ENCODE measurements around the gene MAPK8IP1.

The MAPK8IP1 gene

GRCh38 chr11:45928535-45929215 lies 43.2 kb downstream of the MAPK8IP1 start:
- no peak for DNase-seq

- DNase-seq = no peak
Observed at GRCh38 chr11:45929486-45930030, 44.1 kb downstream of the MAPK8IP1 start.

DNA sequence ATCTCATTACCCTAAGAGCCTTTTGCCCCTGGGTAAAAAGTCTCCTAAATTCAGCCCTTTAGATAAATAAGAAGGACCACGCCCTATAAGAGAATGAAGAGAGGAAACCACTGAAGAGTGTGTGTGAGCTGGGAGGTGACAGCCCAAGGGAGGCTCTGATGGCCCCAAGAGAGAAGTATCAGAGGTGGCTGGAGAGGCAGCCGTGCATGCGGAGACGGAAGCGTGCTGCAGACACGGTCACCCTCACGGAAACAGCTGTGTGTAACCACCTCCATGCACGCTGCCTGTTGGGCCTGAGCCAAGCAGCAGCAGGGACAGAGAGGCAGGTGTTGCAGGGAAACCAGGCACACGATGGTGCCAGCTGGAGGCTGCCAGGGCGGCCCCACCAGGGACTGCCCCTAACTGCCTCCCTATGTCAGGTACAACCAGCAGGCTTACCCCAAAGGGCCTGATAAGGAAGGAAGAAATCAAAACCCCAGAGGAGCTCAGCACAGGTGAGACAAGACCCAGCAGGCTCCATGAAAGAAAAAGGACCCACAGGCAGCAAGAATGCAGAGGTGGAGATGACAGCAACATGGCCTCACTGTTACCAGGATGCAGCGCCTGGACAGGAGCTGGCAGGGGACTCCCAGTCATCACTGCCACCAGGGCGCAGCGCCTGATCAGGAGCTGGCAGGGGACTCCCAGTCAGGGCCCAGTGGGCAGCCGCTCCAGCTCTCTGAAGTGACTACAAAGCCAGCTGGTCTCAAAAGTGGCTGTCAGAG lies 44.8 kb downstream of the MAPK8IP1 start:
- DNase-seq = peak; percentile 75

DNA sequence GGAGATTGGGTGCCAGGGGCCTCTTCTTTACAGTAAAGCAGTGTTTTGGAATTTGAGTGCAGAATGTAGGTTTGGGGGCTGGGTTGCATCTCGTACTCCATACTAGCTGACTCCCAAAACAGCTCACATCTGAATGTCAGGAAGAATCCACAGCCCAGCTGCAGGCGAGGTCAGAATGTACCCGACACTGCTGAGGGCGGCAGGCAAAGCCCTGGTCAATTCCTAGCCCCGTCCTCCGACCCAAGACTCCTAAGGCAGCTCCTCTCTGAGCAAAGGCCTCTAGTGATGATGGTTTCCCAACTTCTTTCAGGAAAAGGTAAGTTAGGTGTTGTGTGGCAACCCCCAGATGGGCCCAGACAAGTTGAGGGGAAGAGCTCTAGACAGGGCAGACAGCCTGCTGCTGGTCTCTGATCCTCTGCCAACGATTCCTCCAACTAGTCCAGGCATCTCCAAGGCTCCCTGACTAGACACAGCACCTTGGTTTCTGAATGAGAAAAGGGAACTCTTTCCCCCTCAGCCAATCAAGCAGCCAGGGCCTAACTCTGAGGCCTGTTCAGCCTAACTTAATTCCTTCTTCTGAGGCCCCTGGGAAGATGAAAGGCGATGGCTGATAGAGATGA lies 45.6 kb downstream of the MAPK8IP1 start:
- DNase-seq = no peak

DNA sequence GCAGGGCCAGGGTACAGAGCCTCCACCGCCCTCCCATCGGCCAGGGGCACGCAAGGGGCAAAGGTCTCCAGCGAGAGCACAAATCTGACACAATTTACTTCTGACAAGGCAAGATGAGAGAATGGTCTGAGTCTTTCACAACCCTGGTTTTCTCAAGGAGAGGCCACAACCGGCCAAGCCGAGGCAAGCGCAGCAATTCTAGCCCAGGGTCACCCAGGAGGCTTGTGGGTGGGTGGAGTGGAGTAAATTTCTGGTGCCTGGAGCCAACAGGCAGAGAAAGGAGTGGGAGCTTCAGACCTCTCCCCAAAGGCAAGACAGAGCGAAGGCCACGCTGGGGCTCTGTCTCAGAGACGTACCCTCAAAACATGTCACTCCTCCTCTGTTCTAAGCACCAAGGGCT lies 46.3 kb downstream of the MAPK8IP1 start:
- no peak for DNase-seq

DNA sequence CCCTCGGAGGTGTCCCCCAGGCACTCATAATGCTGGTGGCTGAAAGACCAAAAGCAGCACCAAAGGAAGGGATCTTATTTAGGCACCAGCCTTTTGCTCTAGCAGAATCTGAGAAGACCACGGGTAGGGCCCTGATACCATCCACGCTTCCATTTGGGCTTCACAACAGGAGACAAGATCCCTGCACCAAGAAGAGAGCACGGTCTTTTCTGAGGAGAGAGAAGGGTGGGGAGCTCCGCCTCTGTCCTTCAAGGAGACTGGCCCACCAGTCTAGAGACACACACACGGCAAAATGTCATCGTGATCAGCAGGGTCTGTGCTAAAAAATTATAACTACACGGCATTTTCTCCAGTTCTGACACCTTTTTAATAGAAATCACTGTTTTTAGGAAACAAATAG lies 46.8 kb downstream of the MAPK8IP1 start:
- DNase-seq = no peak

DNA sequence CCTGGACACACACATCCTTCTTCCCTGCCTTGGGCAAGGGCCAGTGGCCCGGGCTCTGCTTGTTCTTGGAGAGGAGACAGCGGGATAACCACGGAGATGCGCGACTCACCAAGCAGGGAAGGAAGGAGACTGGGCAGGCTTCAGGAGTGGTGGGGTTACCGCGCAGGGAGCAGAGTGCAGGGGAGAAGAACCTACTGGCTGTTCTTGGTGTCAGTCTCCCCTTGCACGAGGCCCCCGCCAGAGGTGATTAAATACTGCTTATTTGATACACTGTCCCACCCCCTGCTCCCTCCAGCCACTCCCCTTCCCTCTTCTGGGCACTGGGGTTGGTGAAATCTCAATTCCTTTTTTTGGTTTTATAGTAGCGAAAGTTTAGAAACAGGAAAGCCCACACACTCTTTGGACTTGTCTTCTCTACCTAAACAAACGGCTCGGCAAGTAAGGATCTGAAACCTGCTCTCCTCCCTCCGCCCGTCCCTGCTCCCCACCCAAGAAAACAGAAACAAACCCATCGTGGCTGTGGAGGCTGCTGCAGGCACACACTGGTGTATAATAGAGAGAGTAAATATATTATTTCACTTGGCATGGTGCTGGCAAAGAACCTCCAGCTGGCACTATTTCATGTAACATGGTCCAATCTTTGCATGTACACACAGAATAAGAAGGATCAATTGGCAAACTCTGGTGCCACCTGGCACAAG lies 47.8 kb downstream of the MAPK8IP1 start:
- no peak for DNase-seq

GRCh38 chr11:45933846-45934579 lies 48.6 kb downstream of the MAPK8IP1 start:
- no peak for DNase-seq

GRCh38 chr11:45934580-45935318 lies 49.3 kb downstream of the MAPK8IP1 start:
- no peak for DNase-seq

- DNase-seq = no peak
Observed at GRCh38 chr11:45935349-45936064, 50.1 kb downstream of the MAPK8IP1 start.

DNA sequence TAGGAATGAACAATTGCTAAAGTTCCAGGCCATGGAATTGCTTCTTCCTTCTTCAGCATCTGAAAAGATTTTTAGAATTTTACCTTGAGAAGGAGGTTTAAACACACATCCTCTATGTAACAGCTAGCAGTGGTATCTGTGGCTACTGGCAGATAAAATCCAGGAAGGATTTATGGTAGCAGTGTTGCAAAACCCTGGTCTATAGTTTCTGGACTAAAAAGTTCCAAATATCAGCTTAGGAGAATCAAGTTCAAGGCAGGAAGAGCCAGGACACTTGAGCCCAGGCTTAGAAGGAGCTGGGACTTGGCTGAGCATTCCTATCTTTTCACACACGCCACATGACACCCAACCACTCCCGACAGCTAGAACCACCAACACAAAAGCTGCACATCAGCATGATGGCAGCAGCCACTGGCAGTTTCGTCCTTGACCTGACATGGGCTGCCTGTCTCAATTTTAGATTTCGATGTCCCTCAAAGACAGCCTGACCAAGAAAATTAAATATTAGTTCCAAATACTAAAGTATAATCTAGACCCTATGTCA lies 51.1 kb downstream of the MAPK8IP1 start:
- no peak for DNase-seq

- DNase-seq = no peak
Observed at GRCh38 chr11:45937916-45938315, 52.5 kb downstream of the MAPK8IP1 start.

- DNase-seq = no peak
Observed at GRCh38 chr11:45939836-45940235, 54.4 kb downstream of the MAPK8IP1 start.

DNA sequence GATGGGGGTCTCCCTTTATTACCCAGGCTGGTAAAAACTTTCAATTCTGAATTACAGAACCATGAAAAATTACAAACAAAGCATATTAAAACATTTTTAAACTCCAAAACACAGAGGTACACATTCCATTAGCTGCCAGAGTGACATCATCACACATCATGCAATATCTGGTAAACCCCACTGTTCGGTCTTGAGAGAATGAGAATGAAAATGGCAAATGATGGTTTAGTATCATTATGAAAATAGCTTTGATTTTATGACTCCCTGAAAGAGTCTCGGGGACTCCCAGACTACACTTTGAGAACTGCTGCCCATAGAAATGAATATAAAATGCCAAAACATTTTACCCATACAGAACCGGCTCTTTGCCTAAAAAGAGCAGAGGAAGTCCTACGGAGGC lies 55.8 kb downstream of the MAPK8IP1 start:
- no peak for DNase-seq

DNA sequence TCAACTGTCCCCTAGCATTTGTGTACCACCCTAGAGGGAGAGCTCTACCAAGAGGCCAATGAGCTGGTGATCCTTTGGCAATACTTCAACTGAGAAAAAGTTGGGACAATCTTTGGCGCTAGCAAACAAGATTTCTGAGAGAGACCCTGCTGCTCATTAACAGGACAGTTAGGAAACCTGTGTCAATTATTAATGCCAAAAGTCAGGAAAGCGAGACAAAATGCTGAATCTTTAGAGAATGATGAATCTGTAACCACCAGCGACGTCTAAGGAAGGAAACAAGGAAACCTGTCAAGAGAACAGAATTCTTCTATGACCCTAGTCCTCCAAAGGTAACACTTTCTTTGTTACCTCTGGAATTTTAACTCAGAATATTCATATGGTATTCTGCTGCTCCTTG lies 56.9 kb downstream of the MAPK8IP1 start:
- no peak for DNase-seq

DNA sequence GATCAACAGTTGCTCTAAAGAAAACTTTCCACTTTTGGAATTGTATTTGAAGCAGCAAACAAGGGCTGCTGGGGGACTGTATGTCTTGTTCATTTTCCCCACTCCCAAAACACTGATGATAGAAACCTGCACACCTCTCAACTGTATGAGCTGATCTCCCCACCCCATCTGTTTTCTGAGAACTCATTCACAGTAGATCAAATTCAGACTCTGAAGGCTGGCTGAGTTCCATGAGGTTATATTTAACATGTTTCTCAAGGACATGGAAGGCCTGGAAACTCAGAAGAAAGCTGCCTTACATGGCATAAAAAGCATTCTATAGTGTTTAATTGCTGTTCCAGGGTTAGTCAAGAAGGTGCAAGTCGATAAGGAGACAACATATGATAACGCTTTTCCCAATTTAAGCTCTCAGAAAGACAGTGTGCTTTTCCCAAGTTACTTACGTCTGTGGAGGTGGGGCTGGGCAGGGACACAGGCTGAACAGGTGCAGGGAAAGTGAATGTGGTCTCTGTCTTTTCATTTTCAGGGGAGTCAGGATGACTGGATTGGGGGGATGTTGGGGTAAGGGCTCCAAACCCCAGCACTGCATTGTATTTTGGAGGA lies 60.0 kb downstream of the MAPK8IP1 start:
- no peak for DNase-seq

- DNase-seq = no peak
Observed at GRCh38 chr11:45947885-45948284, 62.4 kb downstream of the MAPK8IP1 start.

DNA sequence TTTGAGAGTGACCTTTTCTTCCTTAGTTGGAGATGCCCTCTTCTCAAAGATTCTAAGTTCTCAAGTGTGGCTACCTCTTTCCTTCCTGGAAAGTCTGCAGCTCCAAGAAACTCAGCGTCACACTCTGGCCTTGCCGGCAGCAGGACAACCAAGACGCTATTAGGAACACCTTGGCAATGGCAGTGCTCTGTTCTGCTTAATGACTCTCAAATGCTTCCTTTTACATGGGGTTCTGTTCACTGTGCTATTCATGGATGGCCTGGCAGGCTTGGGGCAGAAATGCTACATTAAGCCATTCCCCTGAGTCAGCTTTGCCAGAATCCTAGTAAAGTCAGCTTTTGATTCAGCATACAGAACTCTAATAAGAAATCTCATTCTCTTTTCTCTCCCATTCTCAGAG lies 62.9 kb downstream of the MAPK8IP1 start:
- no peak for DNase-seq

- DNase-seq = no peak
Observed at GRCh38 chr11:45949992-45950407, 64.5 kb downstream of the MAPK8IP1 start.
